Esophagus squamous epithelium (tissue), 4 donors: ENCODE data around the gene LZTS3.

Experiments used
- POLR2A ChIP-seq, 4 donors: fragments of 450-650 bp; IDR thresholded peaks; one replicate each; pipeline ENCODE4 v1.6.1; 2017; ENCODE audit warnings: antibody characterized with exemption in 4 of 4, mild to moderate bottlenecking in 4 of 4, moderate library complexity in 3 of 4
- TF ChIP-seq, protein P1 (sequence below), 6 experiments: fragments of 450-650 bp in 4 of 6; fragments of 200-600 bp in 2 of 6; sonication (generic) in 2 of 6; IDR thresholded peaks; one replicate each; pipeline ENCODE4 v1.5.1; 2016 to 2019; ENCODE audit warnings: antibody characterized with exemption in 6 of 6, mild to moderate bottlenecking in 4 of 6, moderate library complexity in 4 of 6

DNA sequence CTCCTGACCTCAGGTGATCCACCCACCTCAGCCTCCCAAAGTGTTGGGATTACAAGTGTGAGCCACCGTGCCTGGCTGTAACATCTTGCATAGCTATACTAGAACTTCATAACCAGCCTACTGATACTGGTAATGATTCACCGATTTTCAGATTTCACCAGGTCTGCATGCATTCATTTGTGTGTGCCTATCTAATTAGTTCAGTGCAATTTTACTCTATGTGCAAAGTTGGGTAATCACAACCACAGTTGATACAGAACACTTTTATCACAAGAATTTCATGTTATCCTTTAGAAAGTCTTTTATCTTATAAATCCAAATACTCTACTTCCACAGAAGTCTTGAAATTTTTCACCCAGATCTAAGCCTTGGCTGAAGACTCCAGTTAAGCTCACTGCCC lies 35.9 kb downstream of the LZTS3 start:
- TF ChIP-seq, protein P1, sequence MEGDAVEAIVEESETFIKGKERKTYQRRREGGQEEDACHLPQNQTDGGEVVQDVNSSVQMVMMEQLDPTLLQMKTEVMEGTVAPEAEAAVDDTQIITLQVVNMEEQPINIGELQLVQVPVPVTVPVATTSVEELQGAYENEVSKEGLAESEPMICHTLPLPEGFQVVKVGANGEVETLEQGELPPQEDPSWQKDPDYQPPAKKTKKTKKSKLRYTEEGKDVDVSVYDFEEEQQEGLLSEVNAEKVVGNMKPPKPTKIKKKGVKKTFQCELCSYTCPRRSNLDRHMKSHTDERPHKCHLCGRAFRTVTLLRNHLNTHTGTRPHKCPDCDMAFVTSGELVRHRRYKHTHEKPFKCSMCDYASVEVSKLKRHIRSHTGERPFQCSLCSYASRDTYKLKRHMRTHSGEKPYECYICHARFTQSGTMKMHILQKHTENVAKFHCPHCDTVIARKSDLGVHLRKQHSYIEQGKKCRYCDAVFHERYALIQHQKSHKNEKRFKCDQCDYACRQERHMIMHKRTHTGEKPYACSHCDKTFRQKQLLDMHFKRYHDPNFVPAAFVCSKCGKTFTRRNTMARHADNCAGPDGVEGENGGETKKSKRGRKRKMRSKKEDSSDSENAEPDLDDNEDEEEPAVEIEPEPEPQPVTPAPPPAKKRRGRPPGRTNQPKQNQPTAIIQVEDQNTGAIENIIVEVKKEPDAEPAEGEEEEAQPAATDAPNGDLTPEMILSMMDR (IDR thresholded peaks at IDR 0.05) = no peak
- TF ChIP-seq POLR2A (IDR thresholded peaks at IDR 0.05) = no peak
